ENCODE results near the gene POMGNT2. TPM values are rescaled to one million over a fixed set of nuclear protein-coding genes. Genes with fewer than 3 reads are reported as not detected.

Gene POMGNT2
- total RNA-seq, 2 experiments from 2014 or later, result 6.8 to 8.4 TPM

- no peak overlapping the region for H3K27ac Mint-ChIP-seq
- Histone ChIP-seq H3K4me1 (ENCODE audit: insufficient read depth, low read length) (peaks cover 3% of the 10 kb centered on the region), H3K4me3 (ENCODE audit: low read length) (no peak overlapping the region), H3K9me3 (ENCODE audit: control insufficient read depth in 1 of 2, insufficient read depth in 1 of 2, low read length in 2 of 2) (no peaks in the 10 kb centered on the region), H3K27ac (ENCODE audit: low read depth in 1 of 2, low read length in 2 of 2) (no peak overlapping the region), H3K27me3 (ENCODE audit: control insufficient read depth in 1 of 2, insufficient read depth in 2 of 2, low read length in 2 of 2) (no peaks in the 10 kb centered on the region), H3K36me3 (ENCODE audit: insufficient read depth, low read length) (no peaks in the 10 kb centered on the region)
- DNase-seq, result no peak
- no peak overlapping the region for H3K4me3 Mint-ChIP-seq
- H3K36me3 Mint-ChIP-seq (ENCODE audit: low read depth), result no peaks in the 10 kb centered on the region
- ChIA-PET POLR2A (no interaction called here), CTCF (no interaction called here)
- no peaks in the 10 kb centered on the region for H3K27me3 Mint-ChIP-seq
- no peak for ATAC-seq (ENCODE audit: poor library complexity)
- intact Hi-C loops (cut with DNase I, micrococcal nuclease), result no loop called here
- TF ChIP-seq CTCF (IDR thresholded peaks at IDR 0.05), result no peak
- H3K9me3 Mint-ChIP-seq, result no peaks in the 10 kb centered on the region
- no peaks in the 10 kb centered on the region for H3K4me1 Mint-ChIP-seq (ENCODE audit: low read depth)
Observed at GRCh38 chr3:43144761-43145490, 39.0 kb upstream of the POMGNT2 start.

GRCh38 chr3:43142472-43142871 is 36.6 kb upstream of the POMGNT2 start:
- no peaks in the 10 kb centered on the region for H3K27me3 Mint-ChIP-seq
- DNase-seq (no peak), ATAC-seq (ENCODE audit: poor library complexity) (no peak)
- H3K4me3 ChIP-seq (ENCODE audit: low read length), result no peak overlapping the region
- no peak overlapping the region for H3K27ac Mint-ChIP-seq
- intact Hi-C loops (cut with DNase I, micrococcal nuclease), result no loop called here
- no peaks in the 10 kb centered on the region for H3K36me3 Mint-ChIP-seq (ENCODE audit: low read depth)
- H3K4me3 Mint-ChIP-seq, result no peak overlapping the region
- CTCF ChIA-PET, result no interaction called here
- TF ChIP-seq CTCF (IDR thresholded peaks at IDR 0.05), result no peak
- no peaks in the 10 kb centered on the region for H3K9me3 ChIP-seq (ENCODE audit: control insufficient read depth in 1 of 2, insufficient read depth in 1 of 2, low read length in 2 of 2)
- no peaks in the 10 kb centered on the region for H3K9me3 Mint-ChIP-seq
- POLR2A ChIA-PET, result no interaction called here
- peaks cover 3% of the 10 kb centered on the region for H3K4me1 ChIP-seq (ENCODE audit: insufficient read depth, low read length)
- H3K4me1 Mint-ChIP-seq (ENCODE audit: low read depth), result no peaks in the 10 kb centered on the region
- H3K27ac ChIP-seq (ENCODE audit: low read depth in 1 of 2, low read length in 2 of 2), result no peak overlapping the region
- no peaks in the 10 kb centered on the region for H3K36me3 ChIP-seq (ENCODE audit: insufficient read depth, low read length)
- H3K27me3 ChIP-seq (ENCODE audit: control insufficient read depth in 1 of 2, insufficient read depth in 2 of 2, low read length in 2 of 2), result no peaks in the 10 kb centered on the region

- intact Hi-C loops (cut with DNase I, micrococcal nuclease), result no loop called here
- ChIA-PET POLR2A (no interaction called here), CTCF (no interaction called here)
- Mint-ChIP-seq H3K9me3 (no peaks in the 10 kb centered on the region), H3K4me1 (ENCODE audit: low read depth) (no peaks in the 10 kb centered on the region), H3K27me3 (no peaks in the 10 kb centered on the region), H3K27ac (no peak overlapping the region), H3K36me3 (ENCODE audit: low read depth) (no peaks in the 10 kb centered on the region), H3K4me3 (no peak overlapping the region)
- Histone ChIP-seq H3K4me3 (ENCODE audit: low read length) (no peak overlapping the region), H3K36me3 (ENCODE audit: insufficient read depth, low read length) (no peaks in the 10 kb centered on the region), H3K27ac (ENCODE audit: low read depth in 1 of 2, low read length in 2 of 2) (no peak overlapping the region), H3K9me3 (ENCODE audit: control insufficient read depth in 1 of 2, insufficient read depth in 1 of 2, low read length in 2 of 2) (peaks cover 0 to 9% of the 10 kb centered on the region in 2 experiments), H3K4me1 (ENCODE audit: insufficient read depth, low read length) (peaks cover 3% of the 10 kb centered on the region), H3K27me3 (ENCODE audit: control insufficient read depth in 1 of 2, insufficient read depth in 2 of 2, low read length in 2 of 2) (no peaks in the 10 kb centered on the region)
- no peak for TF ChIP-seq CTCF (IDR thresholded peaks at IDR 0.05)
- ATAC-seq (ENCODE audit: poor library complexity) (no peak), DNase-seq (no peak)
Observed at GRCh38 chr3:43138488-43139231, 32.8 kb upstream of the POMGNT2 start.
